H1 (cell line): Measurements from ENCODE around the gene MORC2. TPM values are rescaled to one million over a fixed set of nuclear protein-coding genes. Genes with fewer than 3 reads are reported as not detected.

Source experiments
- CTCF ChIA-PET: fragments of 300-600 bp; sonication (Branson Sonifier 250); formaldehyde crosslinking; loops from one replicate; lab custom pipeline; 2021; ENCODE audit not compliant: partially characterized antibody; lab: Charles Lee
- POLR2A ChIA-PET: fragments of 300-600 bp; sonication (Branson Sonifier 250); formaldehyde crosslinking; loops from one replicate; lab custom pipeline; 2021; ENCODE audit warnings: inconsistent platforms; ENCODE audit not compliant: partially characterized antibody; lab: Charles Lee
- DNase-seq, 2 experiments: peaks; one replicate each; pipeline versions ENCODE4 v3.0.0 to v3.0.0-alpha.2; 2010 to 2022; ENCODE audit warnings: low spot score in 2 of 2, low read depth in 1 of 2, mixed read lengths in 1 of 2
- FAIRE-seq: peaks from 2 replicates; lab custom pipeline; 2011; peaks lifted over from hg19 to GRCh38; lab: Jason Lieb, UNC
- H2AFZ ChIP-seq: 2 replicates; pipeline ENCODE4 v1.8.1; 2012; ENCODE audit warnings: low read length, inconsistent platforms
- H2AK5ac ChIP-seq: 2 replicates; pipeline ENCODE4 v1.6.1; 2013; ENCODE audit warnings: low read depth, low read length
- H2BK120ac ChIP-seq: replicated peaks from 2 replicates; pipeline ENCODE3; 2013; ENCODE audit warnings: low read depth, low read length, inconsistent platforms
- H2BK12ac ChIP-seq: 2 replicates; pipeline ENCODE4 v1.6.1; 2013; ENCODE audit warnings: low read depth, low read length
- H2BK15ac ChIP-seq: 2 replicates; pipeline ENCODE4 v1.6.1; 2013; ENCODE audit warnings: low read length
- H2BK20ac ChIP-seq: 2 replicates; pipeline ENCODE4 v1.6.1; 2013; ENCODE audit warnings: low read length
- H2BK5ac ChIP-seq: 2 replicates; pipeline ENCODE4 v1.6.1; 2013; ENCODE audit warnings: low read depth, low read length
- H3K14ac ChIP-seq: 2 replicates; pipeline ENCODE4 v1.6.1; 2013; ENCODE audit warnings: inconsistent platforms; ENCODE audit not compliant: insufficient read length
- H3K18ac ChIP-seq: 2 replicates; pipeline ENCODE4 v1.6.1; 2013; ENCODE audit warnings: low read length; ENCODE audit errors: extremely low read depth
- H3K23ac ChIP-seq: 2 replicates; pipeline ENCODE4 v1.6.1; 2013; ENCODE audit warnings: inconsistent platforms; ENCODE audit not compliant: insufficient read length
- H3K23me2 ChIP-seq: 2 replicates; pipeline ENCODE4 v1.6.1; 2013; ENCODE audit warnings: low read depth, low read length
- H3K27ac ChIP-seq: 2 replicates; pipeline ENCODE4 v1.6.1; 2011; ENCODE audit warnings: low read depth, low read length, inconsistent platforms
- H3K27me3 ChIP-seq, 4 experiments: replicated peaks in 1 of 4; 1 replicate in 1 of 4; 2 replicates in 3 of 4; pipeline versions ENCODE4 v1.6.1 to v1.8.1; 2011 to 2013; ENCODE audit warnings: low read length in 3 of 4, mild to moderate bottlenecking in 3 of 4, inconsistent platforms in 2 of 4, mixed read lengths in 2 of 4, moderate library complexity in 1 of 4; ENCODE audit not compliant: control insufficient read depth in 3 of 4, insufficient read depth in 3 of 4; ENCODE audit errors: extremely low read depth in 1 of 4
- H3K36me3 ChIP-seq, 4 experiments: 2 replicates each; pipeline versions ENCODE4 v1.6.1 to v1.8.1; 2011 to 2013; ENCODE audit warnings: mild to moderate bottlenecking in 4 of 4, low read length in 3 of 4, moderate library complexity in 2 of 4, control low read depth in 1 of 4, inconsistent platforms in 1 of 4; ENCODE audit not compliant: insufficient read depth in 4 of 4, control insufficient read depth in 2 of 4
- H3K4ac ChIP-seq: replicated peaks from 2 replicates; pipeline ENCODE3; 2013; ENCODE audit warnings: low read length, low read depth, mixed read lengths, inconsistent platforms; ENCODE audit not compliant: insufficient read length
- H3K4me1 ChIP-seq, 4 experiments: replicated peaks in 1 of 4; 1 replicate in 1 of 4; 2 replicates in 3 of 4; pipeline versions ENCODE4 v1.6.1 to v1.8.1; 2011 to 2013; ENCODE audit warnings: low read length in 3 of 4, inconsistent platforms in 2 of 4, mixed read lengths in 1 of 4; ENCODE audit not compliant: insufficient read depth in 4 of 4, control insufficient read depth in 3 of 4
- H3K4me2 ChIP-seq, 2 experiments: 2 replicates each; pipeline versions ENCODE4 v1.6.1 to v1.8.1; 2011 to 2013; ENCODE audit warnings: low read depth in 2 of 2, low read length in 2 of 2, control low read depth in 1 of 2, inconsistent platforms in 1 of 2, mild to moderate bottlenecking in 1 of 2; ENCODE audit not compliant: insufficient read depth in 1 of 2
- H3K4me3 ChIP-seq, 4 experiments: fragments of 200-600, 300-600 bp in 1 of 4; sonication (generic), shearing (Covaris generic), sonication (Bioruptor Twin) in 1 of 4; 2 replicates each; pipeline versions ENCODE4 v1.5.1 to v1.8.1; 2011 to 2016; ENCODE audit warnings: low read length in 4 of 4, low read depth in 3 of 4, control low read depth in 2 of 4, inconsistent platforms in 2 of 4, mild to moderate bottlenecking in 2 of 4, mixed read lengths in 1 of 4, moderate library complexity in 1 of 4; ENCODE audit not compliant: insufficient read depth in 2 of 4; ENCODE audit errors: extremely low read depth in 1 of 4
- H3K56ac ChIP-seq: replicated peaks from 2 replicates; pipeline ENCODE3; 2013; ENCODE audit warnings: low read depth, mild to moderate bottlenecking, mixed read lengths, low read length, inconsistent platforms; ENCODE audit not compliant: insufficient read length
- H3K79me1 ChIP-seq: 2 replicates; pipeline ENCODE4 v1.6.1; 2013; ENCODE audit warnings: low read depth, low read length, control low read depth
- H3K79me2 ChIP-seq, 2 experiments: 2 replicates each; pipeline versions ENCODE4 v1.6.1 to v1.8.1; 2012 to 2013; ENCODE audit warnings: low read length in 2 of 2, mild to moderate bottlenecking in 2 of 2, inconsistent platforms in 1 of 2; ENCODE audit not compliant: insufficient read depth in 2 of 2, control insufficient read depth in 1 of 2
- H3K9ac ChIP-seq, 4 experiments: replicated peaks in 1 of 4; 1 replicate in 1 of 4; 2 replicates in 3 of 4; pipeline versions ENCODE4 v1.6.1 to v1.8.1; 2011 to 2013; ENCODE audit warnings: low read depth in 3 of 4, low read length in 3 of 4, control low read depth in 2 of 4, mild to moderate bottlenecking in 2 of 4, moderate library complexity in 2 of 4, inconsistent platforms in 1 of 4; ENCODE audit errors: extremely low read depth in 1 of 4
- H3K9me3 ChIP-seq, 2 experiments: 2 replicates each; pipeline versions ENCODE4 v1.6.1 to v1.8.1; 2012 to 2013; ENCODE audit warnings: mild to moderate bottlenecking in 2 of 2, moderate library complexity in 2 of 2, control low read depth in 1 of 2, inconsistent platforms in 1 of 2, low read depth in 1 of 2, low read length in 1 of 2, mixed read lengths in 1 of 2; ENCODE audit not compliant: insufficient read depth in 2 of 2
- H4K20me1 ChIP-seq, 2 experiments: replicated peaks in 1 of 2; 2 replicates each; pipeline versions ENCODE3 to v1.8.1; 2011 to 2013; ENCODE audit warnings: inconsistent platforms in 2 of 2, low read length in 2 of 2, mild to moderate bottlenecking in 1 of 2; ENCODE audit not compliant: insufficient read depth in 2 of 2, control insufficient read depth in 1 of 2
- H4K5ac ChIP-seq: 2 replicates; pipeline ENCODE4 v1.6.1; 2013; ENCODE audit warnings: low read length, low read depth, mixed read lengths, inconsistent platforms; ENCODE audit not compliant: insufficient read length
- H4K8ac ChIP-seq: 2 replicates; pipeline ENCODE4 v1.8.0; 2013; ENCODE audit warnings: mild to moderate bottlenecking, moderate library complexity, low read length, inconsistent platforms; ENCODE audit not compliant: insufficient read depth; ENCODE audit errors: extremely low read depth
- H4K91ac ChIP-seq: replicated peaks from 2 replicates; pipeline ENCODE3; 2013; ENCODE audit warnings: low read length, mixed read lengths, inconsistent platforms; ENCODE audit not compliant: insufficient read length
- CBX5 ChIP-seq: fragments of 300-800, 300-1000 bp; sonication (generic); IDR thresholded peaks from 2 replicates; pipeline ENCODE4 v1.7.1; 2016; ENCODE audit warnings: antibody characterized with exemption, low read length, low read depth
- CTBP2 ChIP-seq: IDR thresholded peaks from 2 replicates; pipeline ENCODE4 v1.7.0; 2011; ENCODE audit warnings: borderline replicate concordance, mild to moderate bottlenecking, moderate library complexity, mixed read lengths, low read length; ENCODE audit not compliant: insufficient read depth, insufficient read length
- GABPA ChIP-seq: IDR thresholded peaks from 2 replicates; pipeline ENCODE4 v1.6.1; 2011; ENCODE audit warnings: mild to moderate bottlenecking, low read length, moderate library complexity, borderline replicate concordance; ENCODE audit not compliant: insufficient read depth
- NRF1 ChIP-seq: IDR thresholded peaks from 2 replicates; pipeline ENCODE4 v1.6.1; 2011; ENCODE audit warnings: mild to moderate bottlenecking, low read depth, low read length, improper control_type of control experiment
- RAD21 ChIP-seq, 2 experiments: IDR thresholded peaks in 1 of 2; conservative IDR thresholded peaks in 1 of 2; 2 replicates each; pipeline ENCODE4 v1.6.1; 2011; ENCODE audit warnings: low read depth in 2 of 2, low read length in 2 of 2, improper control_type of control experiment in 1 of 2, inconsistent platforms in 1 of 2, mild to moderate bottlenecking in 1 of 2, moderate library complexity in 1 of 2
- SIRT6 ChIP-seq: IDR thresholded peaks from one replicate; pipeline ENCODE4 v1.7.1; 2012; ENCODE audit warnings: low read length, inconsistent platforms
- YY1 ChIP-seq: IDR thresholded peaks from 2 replicates; pipeline ENCODE4 v1.6.1; 2011; ENCODE audit warnings: low read depth, mild to moderate bottlenecking, low read length
- WGBS, 2 experiments: shearing (Covaris generic) in 1 of 2; methylation state at CpG; one replicate each; pipeline versions ENCODE4 v1.1.6 to v1.1.7; 2013 to 2015; ENCODE audit warnings: low lambda C conversion rate in 2 of 2, mixed read lengths in 2 of 2, inconsistent platforms in 1 of 2, low coverage in 1 of 2, missing lambda C conversion rate in 1 of 2; ENCODE audit not compliant: insufficient replicate concordance in 2 of 2, insufficient coverage in 1 of 2, insufficient read length in 1 of 2; ENCODE audit errors: extremely low coverage in 1 of 2, missing lambda C conversion rate in 1 of 2; 5-methylcytosine and 5-hydroxymethylcytosine counted together
- polyA plus RNA-seq, 7 experiments: library from polyadenylated mRNA; depleted of rRNA in 3 of 7; stranded (reverse) in 5 of 7; unstranded in 2 of 7; fragments of >200 nt in 5 of 7; fragments of 200-250 nt in 2 of 7; gene quantifications; 1 replicate in 5 of 7; 2 replicates in 1 of 7; 4 replicates in 1 of 7; pipeline versions ENCODE4 v1.2.1 to v1.2.3, GENCODE V29; 2011 to 2013; ENCODE audit warnings: missing spikeins in 2 of 7, mixed read lengths in 2 of 7
- total RNA-seq: library from RNA; stranded (reverse); fragmentation: NEBNext Ultra II Directional; extraction: Animal tissue kit (Norgen Biotek cat#: 25700); gene quantifications from 2 replicates; pipeline ENCODE4 v1.2.1, GENCODE V29; 2021
- TF ChIP-seq, protein P1 (sequence below): IDR thresholded peaks from 2 replicates; pipeline ENCODE4 v1.6.1; 2011; ENCODE audit warnings: low read length, improper control_type of control experiment

Gene MORC2
- total and polyA plus RNA-seq, 2 of the 8 experiments (the other 6 are each of a cell fraction or from before 2014, with no cell fraction given), result 15.4 to 68.0 TPM

- Histone ChIP-seq H3K18ac (no peak overlapping the region), H3K79me2 (no peaks in the 10 kb centered on the region), H2AFZ (no peak overlapping the region), H2BK12ac (no peak overlapping the region), H2BK20ac (no peak overlapping the region), H3K4me2 (no peak overlapping the region), H3K9ac (no peak overlapping the region), H3K27ac (no peak overlapping the region), H3K9me3 (no peaks in the 10 kb centered on the region), H3K23ac (no peak overlapping the region), H3K79me1 (peaks cover 4% of the 10 kb centered on the region; the same call in 1 of the 2 replicates), H4K8ac (no peak overlapping the region), H4K20me1 (peaks cover 4 to 20% of the 10 kb centered on the region in 2 experiments), H3K14ac (no peak overlapping the region), H3K4ac (no peak overlapping the region), H3K56ac (no peak overlapping the region), H3K4me1 (no peaks in the 10 kb centered on the region), H4K5ac (no peak overlapping the region), H2BK15ac (no peak overlapping the region), H3K4me3 (no peak overlapping the region), H2BK120ac (no peak overlapping the region), H3K23me2 (no peaks in the 10 kb centered on the region), H2BK5ac (no peak overlapping the region), H2AK5ac (no peak overlapping the region), H4K91ac (no peak overlapping the region), H3K27me3 (no peaks in the 10 kb centered on the region), H3K36me3 (peaks cover 70 to 98% (median 92%) of the 10 kb centered on the region in 4 experiments)
- WGBS, 2 experiments, result 85% methylated on average over 4 of the region's 4 CpGs; no CpG with 5 or more reads in 1 of the 2 experiments
- DNase-seq (no peak), FAIRE-seq (no peak)
- POLR2A ChIA-PET, result interaction anchor here (0.7 to 2.4 kb wide), 8 partner anchors 9 to 153 kb away, joined by 3 to 8 read pairs (median 4); partner anchors contain the start of genes MORC2 and TUG1
- CTCF ChIA-PET, result interaction anchor here (1.4 to 3.7 kb wide), 5 partner anchors 8 to 41 kb away, joined by 3 to 21 read pairs (median 4); no protein-coding TSS in a partner anchor
- TF ChIP-seq YY1 (no peak), RAD21 (IDR thresholded peaks at IDR 0.05 in 1 of 2, conservative IDR thresholded peaks at IDR 0.05 in 1 of 2; ENCODE audit: low read depth in 2 of 2, low read length in 2 of 2) (no peak), NRF1 (no peak), CBX5 (no peak), CTBP2 (no peak), SIRT6 (no peak), GABPA (no peak)
- TF ChIP-seq, protein P1, sequence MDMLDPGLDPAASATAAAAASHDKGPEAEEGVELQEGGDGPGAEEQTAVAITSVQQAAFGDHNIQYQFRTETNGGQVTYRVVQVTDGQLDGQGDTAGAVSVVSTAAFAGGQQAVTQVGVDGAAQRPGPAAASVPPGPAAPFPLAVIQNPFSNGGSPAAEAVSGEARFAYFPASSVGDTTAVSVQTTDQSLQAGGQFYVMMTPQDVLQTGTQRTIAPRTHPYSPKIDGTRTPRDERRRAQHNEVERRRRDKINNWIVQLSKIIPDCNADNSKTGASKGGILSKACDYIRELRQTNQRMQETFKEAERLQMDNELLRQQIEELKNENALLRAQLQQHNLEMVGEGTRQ, result no peak
These were observed 36.9 kb downstream of the MORC2 start for GRCh38 chr22:30931541-30932300.
